Esophagus squamous epithelium (tissue), 4 donors: ENCODE data around the gene BPIFB4.

Experiments
- POLR2A ChIP-seq, 4 donors: fragments of 450-650 bp; IDR thresholded peaks; one replicate each; pipeline ENCODE4 v1.6.1; 2017; ENCODE audit warnings: antibody characterized with exemption in 4 of 4, mild to moderate bottlenecking in 4 of 4, moderate library complexity in 3 of 4
- TF ChIP-seq, protein P1 (sequence below), 6 experiments: fragments of 450-650 bp in 4 of 6; fragments of 200-600 bp in 2 of 6; sonication (generic) in 2 of 6; IDR thresholded peaks; one replicate each; pipeline ENCODE4 v1.5.1; 2016 to 2019; ENCODE audit warnings: antibody characterized with exemption in 6 of 6, mild to moderate bottlenecking in 4 of 6, moderate library complexity in 4 of 6

- TF ChIP-seq, protein P1, sequence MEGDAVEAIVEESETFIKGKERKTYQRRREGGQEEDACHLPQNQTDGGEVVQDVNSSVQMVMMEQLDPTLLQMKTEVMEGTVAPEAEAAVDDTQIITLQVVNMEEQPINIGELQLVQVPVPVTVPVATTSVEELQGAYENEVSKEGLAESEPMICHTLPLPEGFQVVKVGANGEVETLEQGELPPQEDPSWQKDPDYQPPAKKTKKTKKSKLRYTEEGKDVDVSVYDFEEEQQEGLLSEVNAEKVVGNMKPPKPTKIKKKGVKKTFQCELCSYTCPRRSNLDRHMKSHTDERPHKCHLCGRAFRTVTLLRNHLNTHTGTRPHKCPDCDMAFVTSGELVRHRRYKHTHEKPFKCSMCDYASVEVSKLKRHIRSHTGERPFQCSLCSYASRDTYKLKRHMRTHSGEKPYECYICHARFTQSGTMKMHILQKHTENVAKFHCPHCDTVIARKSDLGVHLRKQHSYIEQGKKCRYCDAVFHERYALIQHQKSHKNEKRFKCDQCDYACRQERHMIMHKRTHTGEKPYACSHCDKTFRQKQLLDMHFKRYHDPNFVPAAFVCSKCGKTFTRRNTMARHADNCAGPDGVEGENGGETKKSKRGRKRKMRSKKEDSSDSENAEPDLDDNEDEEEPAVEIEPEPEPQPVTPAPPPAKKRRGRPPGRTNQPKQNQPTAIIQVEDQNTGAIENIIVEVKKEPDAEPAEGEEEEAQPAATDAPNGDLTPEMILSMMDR (IDR thresholded peaks at IDR 0.05): peak in 2 of 6 experiments; percentile 22 to 58
- no peak for TF ChIP-seq POLR2A (IDR thresholded peaks at IDR 0.05)
Observed at GRCh38 chr20:33076662-33077372, 2.6 kb upstream of the BPIFB4 start.
